Fibroblast of skin of left quadriceps (primary cell): ENCODE results near the gene JMJD8.

ENCODE experiments used
- DNase-seq, 2 experiments: peaks; one replicate each; pipeline ENCODE4 v3.0.0-alpha.2; 2013; ENCODE audit warnings: low read depth in 2 of 2

The JMJD8 gene

GRCh38 chr16:721765-722540 is 37.8 kb upstream of the JMJD8 start:
- no peak for DNase-seq

- peak in 1 of 2 experiments; percentile 20 for DNase-seq
Observed at GRCh38 chr16:720990-721764, 37.0 kb upstream of the JMJD8 start, which contains the start of gene ANTKMT. Gene ANTKMT, plus strand, starts transcription at chr16:721146. Its CDS starts 129 bp downstream, at chr16:721275.

- DNase-seq = peak in 1 of 2 experiments; percentile 24
Observed at GRCh38 chr16:720447-720989, 36.4 kb upstream of the JMJD8 start.

GRCh38 chr16:719815-720446 is 35.8 kb upstream of the JMJD8 start:
- no peak for DNase-seq

GRCh38 chr16:718922-719321 is 34.8 kb upstream of the JMJD8 start:
- DNase-seq = no peak

- no peak for DNase-seq
Observed at GRCh38 chr16:718389-718788, 34.3 kb upstream of the JMJD8 start.

- no peak for DNase-seq
Observed at GRCh38 chr16:717450-718245, 33.5 kb upstream of the JMJD8 start.

- no peak for DNase-seq
Observed at GRCh38 chr16:716768-717325, 32.7 kb upstream of the JMJD8 start.

GRCh38 chr16:716200-716568 is 32.0 kb upstream of the JMJD8 start:
- no peak for DNase-seq

GRCh38 chr16:715477-716199 is 31.5 kb upstream of the JMJD8 start:
- no peak for DNase-seq

GRCh38 chr16:714558-715476 is 30.7 kb upstream of the JMJD8 start, which contains the start of gene METRN:
Gene METRN, plus strand, starts transcription at chr16:715118. Its CDS starts 172 bp downstream, at chr16:715290.
- DNase-seq = peak; percentile 58 to 64

- no peak for DNase-seq
Observed at GRCh38 chr16:714079-714478, 29.9 kb upstream of the JMJD8 start.

- DNase-seq = peak; percentile 72 to 78
Observed at GRCh38 chr16:712740-713250, 28.7 kb upstream of the JMJD8 start.

GRCh38 chr16:711548-712320 is 27.6 kb upstream of the JMJD8 start:
- DNase-seq = no peak

- DNase-seq = no peak
Observed at GRCh38 chr16:711084-711483, 26.9 kb upstream of the JMJD8 start.

GRCh38 chr16:710500-711075 is 26.5 kb upstream of the JMJD8 start:
- no peak for DNase-seq

- DNase-seq = peak in 1 of 2 experiments; percentile 42
Observed at GRCh38 chr16:709566-710499, 25.7 kb upstream of the JMJD8 start.
